SK-N-MC (cell line): Measurements from ENCODE around the gene WDR91.
"Not testable (repeated sequence)": the region's sequence is repeated elsewhere in the genome, so short reads cannot be mapped to it uniquely, and the experiment has no call there.

Experiments used
- EZH2 ChIP-seq: fragments of 200-600 bp; sonication (generic); IDR thresholded peaks from one replicate; pipeline ENCODE4 v1.6.1; 2017; ENCODE audit warnings: antibody characterized with exemption
- POLR2AphosphoS5 ChIP-seq: IDR thresholded peaks from 2 replicates; pipeline ENCODE4 v1.6.1; 2012; ENCODE audit warnings: mild to moderate bottlenecking, low read depth, low read length, borderline replicate concordance

- not testable (repeated sequence) for TF ChIP-seq POLR2AphosphoS5, EZH2
Observed at GRCh38 chr7:135171581-135172291, 39.6 kb downstream of the WDR91 start.
